Epithelial cell of prostate (primary cell): ENCODE data around the gene LDB2.

ENCODE experiments used
- DNase-seq: peaks from one replicate; pipeline ENCODE4 v3.0.0-alpha.2; 2011; ENCODE audit warnings: low read depth, low spot score
- H3K27ac ChIP-seq: fragments of 450-650 bp; 2 replicates; pipeline ENCODE4 v1.5.1; 2017; ENCODE audit warnings: mild to moderate bottlenecking

The LDB2 gene

GRCh38 chr4:16887887-16888286 is 10.6 kb downstream of the LDB2 start:
- no peak for DNase-seq
- no peak overlapping the region for H3K27ac ChIP-seq

DNA sequence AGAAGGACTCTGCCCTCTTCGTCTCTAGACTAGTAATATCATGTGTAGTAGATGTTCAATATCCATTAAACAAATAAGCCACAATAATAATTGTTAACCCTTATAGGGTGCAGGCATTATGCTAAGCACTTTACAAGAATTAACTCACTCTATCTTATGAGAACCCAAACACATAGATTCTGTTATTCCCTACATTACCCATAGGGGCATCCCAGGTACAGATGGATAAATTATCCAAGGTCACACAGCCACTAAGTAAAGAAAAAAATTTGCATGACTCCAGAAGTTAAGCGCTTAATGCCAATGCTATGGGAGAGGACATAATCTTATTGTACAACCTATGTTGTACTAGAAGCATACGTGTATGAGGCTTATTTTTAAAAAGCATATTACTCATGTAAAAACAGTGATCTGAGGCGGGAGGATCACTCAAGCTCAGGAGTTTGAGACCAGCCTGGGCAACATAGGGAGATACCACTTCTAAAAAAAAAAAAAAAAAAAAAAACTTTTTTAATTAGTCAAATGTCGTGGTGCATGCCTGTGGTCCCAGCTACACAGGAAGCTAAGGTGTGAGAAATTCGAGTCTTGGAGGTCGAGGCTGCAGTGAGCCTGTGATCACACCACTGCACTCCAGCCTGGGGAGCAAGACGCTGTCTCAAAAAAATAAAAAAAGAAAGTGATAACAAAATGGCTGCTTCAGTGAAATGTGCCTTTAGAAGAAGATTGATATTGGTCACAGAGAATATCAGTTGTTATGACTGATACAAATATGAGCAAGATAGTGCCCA is 13.6 kb downstream of the LDB2 start:
- H3K27ac ChIP-seq: no peak overlapping the region
- no peak for DNase-seq

GRCh38 chr4:16883806-16884205 is 14.6 kb downstream of the LDB2 start:
- no peak for DNase-seq

GRCh38 chr4:16881151-16881884 is 17.1 kb downstream of the LDB2 start:
- no peak for DNase-seq
- no peak overlapping the region for H3K27ac ChIP-seq

More at GRCh38 chr4:16883806-16884205, 14.6 kb downstream of the LDB2 start:
- no peak overlapping the region for H3K27ac ChIP-seq

- no peak overlapping the region for H3K27ac ChIP-seq
- no peak for DNase-seq
Measured at GRCh38 chr4:16875487-16875886, 23.0 kb downstream of the LDB2 start.

GRCh38 chr4:16869594-16870245 is 28.7 kb downstream of the LDB2 start:
- DNase-seq: no peak
- H3K27ac ChIP-seq: no peak overlapping the region

DNA sequence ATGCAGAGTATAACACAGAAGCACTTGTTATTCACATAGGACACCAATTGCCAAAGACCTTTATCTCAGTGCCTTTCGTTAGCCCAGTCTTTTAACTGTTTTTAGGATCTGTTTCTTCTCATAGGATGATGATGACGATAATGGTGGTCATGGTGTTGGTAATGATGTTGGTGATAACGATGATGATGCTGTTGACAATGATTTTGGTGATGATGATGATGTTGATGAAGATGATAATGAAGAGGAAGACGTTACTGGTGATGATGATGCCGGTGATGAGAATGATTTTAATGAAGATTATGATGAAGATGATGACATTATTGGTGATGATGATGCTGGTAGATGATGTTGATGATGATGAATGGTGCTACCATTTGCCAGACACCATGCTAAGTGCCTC is 29.8 kb downstream of the LDB2 start:
- DNase-seq: no peak
- no peak overlapping the region for H3K27ac ChIP-seq

DNA sequence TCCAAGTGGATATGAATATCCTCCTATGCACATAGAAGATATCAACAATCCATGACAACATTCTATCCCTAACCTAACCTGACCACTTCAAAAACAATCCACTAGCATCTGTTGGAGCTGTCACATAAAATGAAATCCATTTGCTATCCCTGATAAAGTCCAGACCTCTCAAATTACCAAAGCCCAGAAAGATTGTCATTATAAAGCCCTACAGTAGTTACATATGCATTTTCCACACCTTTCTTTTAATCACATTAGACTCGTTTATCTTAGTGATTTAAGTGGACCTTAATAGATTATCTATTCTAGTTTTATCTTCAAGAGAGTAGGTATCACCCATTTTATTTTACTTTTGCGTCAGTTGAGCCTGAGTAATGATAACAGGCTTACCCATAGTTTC is 30.6 kb downstream of the LDB2 start:
- H3K27ac ChIP-seq: no peak overlapping the region
- no peak for DNase-seq

GRCh38 chr4:16866974-16867373 is 31.5 kb downstream of the LDB2 start:
- DNase-seq: no peak
- H3K27ac ChIP-seq: no peak overlapping the region

- H3K27ac ChIP-seq: no peak overlapping the region
- DNase-seq: no peak
Measured at GRCh38 chr4:16865897-16866283, 32.6 kb downstream of the LDB2 start.

DNA sequence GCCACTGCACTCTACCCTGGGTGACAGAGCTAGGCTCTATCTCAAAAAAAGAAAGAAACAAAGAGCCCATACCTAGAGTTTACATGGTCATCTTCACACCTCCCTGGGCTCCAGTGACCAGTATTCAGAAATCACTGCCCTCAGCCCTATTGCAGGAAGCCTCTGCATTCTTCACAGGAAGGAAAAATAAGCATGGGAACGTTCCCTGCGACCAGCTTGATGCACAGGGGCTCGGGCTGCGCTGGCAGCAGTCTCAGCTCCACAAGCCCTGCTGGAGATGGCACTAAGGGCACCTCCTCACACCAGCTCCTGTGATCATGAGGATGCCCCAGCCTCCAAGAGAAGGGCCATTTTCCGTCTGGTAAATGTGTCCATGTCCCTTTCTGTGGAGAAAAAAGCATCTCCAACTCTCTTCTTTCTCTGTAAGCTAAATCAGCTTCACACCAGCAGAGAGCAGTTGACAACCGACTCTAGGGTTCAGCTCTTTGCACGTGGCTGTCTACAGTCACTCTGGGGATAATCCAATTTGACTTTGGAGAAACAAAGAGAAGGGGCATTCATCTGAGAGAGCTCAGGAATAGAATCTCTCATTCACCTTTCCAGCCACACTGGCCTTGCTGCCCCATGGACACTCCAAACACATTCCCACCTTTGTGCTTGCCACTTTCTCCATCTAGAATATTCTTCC is 33.1 kb downstream of the LDB2 start:
- DNase-seq: no peak

GRCh38 chr4:16864199-16864598 is 34.2 kb downstream of the LDB2 start:
- DNase-seq: no peak

More for the DNA sequence above, 33.1 kb downstream of the LDB2 start:
- no peak overlapping the region for H3K27ac ChIP-seq

DNA sequence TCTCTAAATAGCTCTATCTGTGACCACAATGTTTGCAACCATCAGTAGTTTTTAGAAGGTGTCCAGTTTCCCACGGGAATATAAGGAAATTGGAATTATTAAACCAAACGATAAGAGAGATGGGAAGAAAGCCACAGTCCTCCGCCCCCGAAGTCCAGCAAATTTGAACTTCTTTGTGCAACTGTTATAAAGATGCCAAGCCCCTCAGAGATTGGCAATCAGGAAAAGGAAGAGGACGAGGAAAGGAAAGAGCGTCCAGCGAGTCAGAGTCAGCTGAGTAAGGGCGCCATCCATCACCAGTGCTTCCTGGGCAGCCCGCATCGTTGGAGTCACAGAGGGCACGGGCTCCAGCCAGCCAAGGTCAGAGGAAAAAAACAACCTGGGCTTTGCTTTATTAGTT is 35.7 kb downstream of the LDB2 start:
- DNase-seq: no peak

More at GRCh38 chr4:16864199-16864598, 34.2 kb downstream of the LDB2 start:
- no peak overlapping the region for H3K27ac ChIP-seq

DNA sequence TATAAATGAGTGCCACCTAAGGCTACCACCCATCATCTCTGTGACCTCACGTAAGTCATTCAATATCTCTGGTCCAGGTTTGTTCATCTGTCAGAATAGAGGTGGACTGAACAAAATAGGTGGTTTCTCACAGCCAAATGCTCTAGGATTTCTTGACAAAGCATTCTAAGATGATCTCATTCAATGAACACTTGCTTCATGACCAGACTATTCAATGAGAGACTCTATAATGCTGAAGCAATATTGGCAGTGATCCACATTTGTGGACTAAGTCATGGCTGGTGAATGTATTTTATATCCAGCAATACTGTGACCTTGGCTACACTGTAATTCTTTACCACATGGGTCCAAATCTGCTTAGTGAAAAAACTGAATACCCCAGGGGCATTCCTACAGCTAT is 37.9 kb downstream of the LDB2 start:
- no peak overlapping the region for H3K27ac ChIP-seq
- no peak for DNase-seq

More for the DNA sequence above, 35.7 kb downstream of the LDB2 start:
- no peak overlapping the region for H3K27ac ChIP-seq

- no peak for DNase-seq
- no peak overlapping the region for H3K27ac ChIP-seq
Measured at GRCh38 chr4:16859031-16859430, 39.4 kb downstream of the LDB2 start.

GRCh38 chr4:16858275-16858752 is 40.1 kb downstream of the LDB2 start:
- no peak overlapping the region for H3K27ac ChIP-seq
- no peak for DNase-seq

GRCh38 chr4:16857425-16857824 is 41.0 kb downstream of the LDB2 start:
- H3K27ac ChIP-seq: no peak overlapping the region

DNA sequence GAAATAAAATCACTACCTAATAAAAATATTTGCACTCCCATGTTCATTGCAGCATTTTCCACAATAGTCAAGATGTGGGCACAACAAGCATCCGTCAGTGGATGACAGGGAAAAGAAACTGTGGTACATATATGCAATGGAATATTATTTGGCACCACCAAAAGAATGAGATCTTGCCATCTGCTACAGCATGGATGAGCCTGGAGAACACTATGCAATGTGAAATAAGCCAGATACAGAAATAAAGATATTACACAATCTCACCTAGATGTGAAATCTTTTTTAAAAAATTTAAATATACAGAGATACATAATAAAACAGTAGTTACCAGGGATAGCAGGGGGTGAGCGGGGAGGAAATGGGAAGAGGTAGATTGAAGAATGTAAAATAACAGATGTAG is 44.8 kb downstream of the LDB2 start:
- H3K27ac ChIP-seq: no peak overlapping the region
- DNase-seq: no peak

More at GRCh38 chr4:16857425-16857824, 41.0 kb downstream of the LDB2 start:
- DNase-seq: no peak

DNA sequence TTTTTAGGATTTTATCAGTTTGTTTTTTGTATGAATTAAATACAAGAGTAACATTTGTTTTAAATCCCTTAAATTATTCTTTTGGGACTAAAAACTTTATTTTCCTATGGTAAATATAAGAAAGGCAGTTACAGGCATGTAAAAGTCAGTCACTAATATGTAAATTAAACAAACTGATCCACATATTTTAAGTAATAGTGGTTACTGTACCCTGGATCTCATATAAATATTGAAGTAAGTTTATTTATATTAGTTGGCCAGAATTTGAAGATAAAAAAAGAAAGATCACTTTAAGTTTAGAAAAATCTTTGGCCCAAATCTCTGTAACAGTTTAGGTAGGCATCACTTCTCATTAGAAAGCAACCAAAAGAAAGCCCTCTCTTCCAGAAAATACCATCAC is 45.8 kb downstream of the LDB2 start:
- no peak overlapping the region for H3K27ac ChIP-seq
- DNase-seq: no peak

DNA sequence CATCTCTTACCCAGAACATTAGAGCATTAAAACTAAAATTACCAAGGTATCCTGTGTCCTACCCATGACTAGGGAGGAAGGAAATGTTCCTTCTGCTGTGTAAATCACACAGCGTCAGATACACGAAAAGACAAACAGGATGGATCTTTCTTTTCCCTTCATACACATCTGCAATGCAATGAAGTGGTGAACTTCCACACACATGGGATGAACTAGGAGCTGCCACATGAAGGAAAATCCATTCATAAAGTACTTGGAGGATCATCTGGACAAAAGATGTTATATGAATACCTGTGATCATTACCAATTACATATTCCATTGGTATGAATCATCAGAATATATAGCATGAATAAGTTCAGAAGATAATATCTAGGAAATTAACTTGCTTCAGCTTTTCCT is 46.2 kb downstream of the LDB2 start:
- no peak overlapping the region for H3K27ac ChIP-seq
- DNase-seq: no peak
